SKM-1 (cell line): ENCODE results near the gene SLC34A3.
A peak's percentile ranks its signal among the peaks of the same experiment; 100 is the strongest.

Experiments used
- DNase-seq: peaks from one replicate; lab custom pipeline; 2025; ENCODE audit not compliant: unreplicated experiment; lab: John Stamatoyannopoulos, UW

Gene SLC34A3

GRCh38 chr9:137275203-137275587, 44.5 kb downstream of the SLC34A3 start:
- no peak for DNase-seq

GRCh38 chr9:137275588-137276472, 45.1 kb downstream of the SLC34A3 start:
- DNase-seq: no peak

GRCh38 chr9:137276473-137277328, 46.0 kb downstream of the SLC34A3 start:
- peak; percentile 77 for DNase-seq

GRCh38 chr9:137277329-137278041, 46.8 kb downstream of the SLC34A3 start, which contains the start of gene TOR4A:
TSS of gene TOR4A (plus strand) at chr9:137277726. CDS start at chr9:137278690, 964 bp downstream.
- peak; percentile 85 for DNase-seq

GRCh38 chr9:137278061-137278701, 47.5 kb downstream of the SLC34A3 start:
- no peak for DNase-seq

GRCh38 chr9:137278721-137279711, 48.3 kb downstream of the SLC34A3 start:
- DNase-seq: no peak

GRCh38 chr9:137279741-137280473, 49.2 kb downstream of the SLC34A3 start:
- DNase-seq: no peak

- DNase-seq: no peak
These were observed 50.0 kb downstream of the SLC34A3 start for GRCh38 chr9:137280474-137281344.

GRCh38 chr9:137281345-137282116, 50.8 kb downstream of the SLC34A3 start:
- DNase-seq: no peak
